Endothelial cell of umbilical vein (primary cell): ENCODE measurements around the gene CYP17A1. TPM values are rescaled to one million over a fixed set of nuclear protein-coding genes. Genes with fewer than 3 reads are reported as not detected.
"Not testable (repeated sequence)": the region's sequence is repeated elsewhere in the genome, so short reads cannot be mapped to it uniquely, and the experiment has no call there.

Source experiments
- BruUV-seq: library from RNA; stranded (reverse); fragments of 400-500 nt; replicated peaks from 2 replicates; lab custom pipeline; 2021; lab: Mats Ljungman, UMichigan
- CTCF ChIA-PET: fragments of 300-600, 350-600 bp; sonication (Branson Sonifier 250); formaldehyde crosslinking; loops from one replicate; lab custom pipeline; 2021; ENCODE audit warnings: antibody characterized with exemption, inconsistent platforms; lab: Charles Lee
- POLR2A ChIA-PET: fragments of 300-600, 350-600 bp; sonication (Branson Sonifier 250); formaldehyde crosslinking; loops from one replicate; lab custom pipeline; 2021; ENCODE audit warnings: antibody characterized with exemption, inconsistent platforms; lab: Charles Lee
- DNase-seq: peaks from one replicate; pipeline ENCODE4 v3.0.0-alpha.2; 2011; ENCODE audit warnings: low read depth, low spot score
- FAIRE-seq: peaks from 2 replicates; lab custom pipeline; 2011; peaks lifted over from hg19 to GRCh38; lab: Jason Lieb, UNC
- H2AFZ ChIP-seq: 2 replicates; pipeline ENCODE4 v1.6.0; 2012; ENCODE audit warnings: low read depth, low read length, control low read depth, inconsistent platforms
- H3K27ac ChIP-seq: 2 replicates; pipeline ENCODE4 v1.5.1; 2011; ENCODE audit warnings: low read depth, mild to moderate bottlenecking, control low read depth, low read length, moderate library complexity; ENCODE audit not compliant: insufficient read depth
- H3K27me3 ChIP-seq, 2 experiments: 2 replicates each; pipeline versions ENCODE4 v1.6.0 to v1.6.1; 2011; ENCODE audit warnings: low read length in 2 of 2, mixed read lengths in 1 of 2; ENCODE audit not compliant: control insufficient read depth in 2 of 2, insufficient read depth in 2 of 2
- H3K36me3 ChIP-seq, 2 experiments: 2 replicates in 1 of 2; 3 replicates in 1 of 2; pipeline ENCODE4 v1.5.1; 2011; ENCODE audit warnings: low read length in 2 of 2, mild to moderate bottlenecking in 1 of 2, moderate library complexity in 1 of 2; ENCODE audit not compliant: control insufficient read depth in 2 of 2, insufficient read depth in 2 of 2; ENCODE audit errors: extremely low read depth in 1 of 2
- H3K4me1 ChIP-seq: 3 replicates; pipeline ENCODE4 v1.5.1; 2011; ENCODE audit warnings: mild to moderate bottlenecking, low read length; ENCODE audit not compliant: control insufficient read depth, insufficient read depth; ENCODE audit errors: extremely low read depth
- H3K4me2 ChIP-seq: 2 replicates; pipeline ENCODE4 v1.6.1; 2011; ENCODE audit warnings: low read length, control low read depth, mixed read lengths; ENCODE audit not compliant: insufficient read depth
- H3K4me3 ChIP-seq, 3 experiments: fragments of 200-600 bp in 1 of 3; sonication (generic), shearing (Covaris generic) in 1 of 3; replicated peaks in 1 of 3; 2 replicates each; pipeline ENCODE4 v1.5.1; 2011 to 2016; ENCODE audit warnings: control low read depth in 3 of 3, low read length in 3 of 3, mild to moderate bottlenecking in 2 of 3, inconsistent platforms in 1 of 3, low read depth in 1 of 3, moderate library complexity in 1 of 3; ENCODE audit not compliant: insufficient read depth in 1 of 3
- H3K79me2 ChIP-seq: 2 replicates; pipeline ENCODE4 v1.6.0; 2012; ENCODE audit warnings: low read length, inconsistent platforms; ENCODE audit not compliant: control insufficient read depth, insufficient read depth
- H3K9ac ChIP-seq: replicated peaks from 2 replicates; pipeline ENCODE3; 2011; ENCODE audit warnings: low read length, control low read depth; ENCODE audit not compliant: insufficient read depth; ENCODE audit errors: extremely low read depth
- H3K9me1 ChIP-seq: replicated peaks from 3 replicates; pipeline ENCODE4 v1.6.0; 2011; ENCODE audit warnings: mild to moderate bottlenecking, low read length; ENCODE audit not compliant: control insufficient read depth, insufficient read depth; ENCODE audit errors: extremely low read depth
- H3K9me3 ChIP-seq: replicated peaks from 2 replicates; pipeline ENCODE4 v1.5.1; 2012; ENCODE audit warnings: low read length, inconsistent platforms; ENCODE audit not compliant: control insufficient read depth, insufficient read depth
- H4K20me1 ChIP-seq: replicated peaks from 2 replicates; pipeline ENCODE3; 2011; ENCODE audit warnings: mild to moderate bottlenecking, low read length; ENCODE audit not compliant: control insufficient read depth, insufficient read depth; ENCODE audit errors: extremely low read depth
- EZH2 ChIP-seq: IDR thresholded peaks from 2 replicates; pipeline ENCODE4 v1.6.1; 2012; ENCODE audit warnings: borderline replicate concordance, low read depth, mild to moderate bottlenecking, moderate library complexity, low read length, inconsistent platforms; ENCODE audit not compliant: severe bottlenecking
- FOS ChIP-seq: IDR thresholded peaks from 2 replicates; pipeline ENCODE4 v1.6.1; 2011; ENCODE audit warnings: mild to moderate bottlenecking, low read length, moderate library complexity, borderline replicate concordance; ENCODE audit not compliant: insufficient read depth
- GATA2 ChIP-seq: IDR thresholded peaks from 2 replicates; pipeline ENCODE4 v1.7.0; 2011; ENCODE audit warnings: low read depth, mild to moderate bottlenecking, moderate library complexity, mixed read lengths, low read length; ENCODE audit not compliant: insufficient read length, insufficient read depth
- JUN ChIP-seq: IDR thresholded peaks from 2 replicates; pipeline ENCODE4 v1.6.1; 2011; ENCODE audit warnings: borderline replicate concordance, low read depth; ENCODE audit not compliant: insufficient read length, insufficient read depth
- MAX ChIP-seq: IDR thresholded peaks from 2 replicates; pipeline ENCODE4 v1.6.1; 2011; ENCODE audit not compliant: insufficient read depth, insufficient read length
- POLR2A ChIP-seq: IDR thresholded peaks from 2 replicates; pipeline ENCODE4 v1.6.1; 2012; ENCODE audit warnings: low read depth, mild to moderate bottlenecking, control low read depth, low read length
- POLR2AphosphoS5 ChIP-seq: IDR thresholded peaks from 2 replicates; pipeline ENCODE4 v1.6.1; 2012; ENCODE audit warnings: low read depth, mild to moderate bottlenecking, control low read depth, low read length, moderate library complexity; ENCODE audit not compliant: insufficient read depth
- dilution Hi-C: fragments of 300-500 bp; cut with MboI; formaldehyde crosslinking; loops from one replicate; pipeline ENCODE4 v1.15.0; 2019; ENCODE audit warnings: low sequenced_read_pairs; ENCODE audit not compliant: extremely low pct_ligation_motif_present
- intact Hi-C: fragments of 100-400 bp; cut with micrococcal nuclease; formaldehyde crosslinking; loops from one replicate; pipeline ENCODE4 v1.10.0; 2022
- polyA plus RNA-seq, 4 experiments: library from polyadenylated mRNA; depleted of rRNA in 3 of 4; stranded (reverse) in 3 of 4; unstranded in 1 of 4; fragments of >200 nt; gene quantifications; 2 replicates each; pipeline versions ENCODE4 v1.2.1 to v1.2.3, GENCODE V29; 2011 to 2012; ENCODE audit warnings: missing spikeins in 1 of 4
- total RNA-seq: library from RNA; stranded (reverse); gene quantifications from 2 replicates; pipeline ENCODE4 v1.2.3, GENCODE V29; 2021
- TF ChIP-seq, protein P1 (sequence below), 2 donors: IDR thresholded peaks; 1 replicate in 1 of 2; 2 replicates in 1 of 2; pipeline ENCODE4 v1.5.1; 2011; ENCODE audit warnings: low read length in 2 of 2, mild to moderate bottlenecking in 2 of 2, moderate library complexity in 2 of 2, control low read depth in 1 of 2, inconsistent platforms in 1 of 2, low read depth in 1 of 2; ENCODE audit not compliant: insufficient read depth in 1 of 2; ENCODE audit errors: extremely low read depth in 1 of 2

Gene CYP17A1
- total and polyA plus RNA-seq, 2 donors (not counting 3 experiments of a cell fraction or from before 2014, with no cell fraction given) = not detected

GRCh38 chr10:102845352-102845902, 8.2 kb upstream of the CYP17A1 start:
- H3K9ac ChIP-seq = no peak overlapping the region
- no peaks in the 10 kb centered on the region for H4K20me1 ChIP-seq
- H3K4me2 ChIP-seq = no peak overlapping the region
- TF ChIP-seq FOS (no peak), POLR2A (no peak), GATA2 (no peak), MAX (no peak), JUN (no peak), EZH2 (no peak), POLR2AphosphoS5 (no peak)
- TF ChIP-seq, protein P1, sequence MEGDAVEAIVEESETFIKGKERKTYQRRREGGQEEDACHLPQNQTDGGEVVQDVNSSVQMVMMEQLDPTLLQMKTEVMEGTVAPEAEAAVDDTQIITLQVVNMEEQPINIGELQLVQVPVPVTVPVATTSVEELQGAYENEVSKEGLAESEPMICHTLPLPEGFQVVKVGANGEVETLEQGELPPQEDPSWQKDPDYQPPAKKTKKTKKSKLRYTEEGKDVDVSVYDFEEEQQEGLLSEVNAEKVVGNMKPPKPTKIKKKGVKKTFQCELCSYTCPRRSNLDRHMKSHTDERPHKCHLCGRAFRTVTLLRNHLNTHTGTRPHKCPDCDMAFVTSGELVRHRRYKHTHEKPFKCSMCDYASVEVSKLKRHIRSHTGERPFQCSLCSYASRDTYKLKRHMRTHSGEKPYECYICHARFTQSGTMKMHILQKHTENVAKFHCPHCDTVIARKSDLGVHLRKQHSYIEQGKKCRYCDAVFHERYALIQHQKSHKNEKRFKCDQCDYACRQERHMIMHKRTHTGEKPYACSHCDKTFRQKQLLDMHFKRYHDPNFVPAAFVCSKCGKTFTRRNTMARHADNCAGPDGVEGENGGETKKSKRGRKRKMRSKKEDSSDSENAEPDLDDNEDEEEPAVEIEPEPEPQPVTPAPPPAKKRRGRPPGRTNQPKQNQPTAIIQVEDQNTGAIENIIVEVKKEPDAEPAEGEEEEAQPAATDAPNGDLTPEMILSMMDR (IDR thresholded peaks at IDR 0.05; ENCODE audit: extremely low read depth in 1 of 2, insufficient read depth in 1 of 2, low read depth in 1 of 2, low read length in 2 of 2) = no peak
- no peaks in the 10 kb centered on the region for H3K36me3 ChIP-seq
- H3K4me3 ChIP-seq = no peak overlapping the region
- no peaks in the 10 kb centered on the region for H3K79me2 ChIP-seq
- dilution Hi-C loops (no loop called here), intact Hi-C loops (no loop called here)
- no TSS peak for BruUV-seq
- no peak overlapping the region for H3K27ac ChIP-seq
- no peaks in the 10 kb centered on the region for H3K4me1 ChIP-seq
- peaks cover 0 to 6% of the 10 kb centered on the region in 2 experiments for H3K27me3 ChIP-seq
- no peaks in the 10 kb centered on the region for H3K9me1 ChIP-seq
- CTCF ChIA-PET = interaction anchor here (1.1 to 3.0 kb wide), 3 partner anchors 9 to 94 kb away, joined by 3 to 14 read pairs (median 9); partner anchors contain the start of gene CYP17A1
- DNase-seq (no peak), FAIRE-seq (no peak)
- no peaks in the 10 kb centered on the region for H3K9me3 ChIP-seq
- no peak overlapping the region for H2AFZ ChIP-seq
- POLR2A ChIA-PET = interaction anchor here (0.6 kb wide), 1 partner anchor 142 kb away, joined by 5 read pairs; no protein-coding TSS in a partner anchor

- dilution Hi-C loops, H2AFZ ChIP-seq: not testable (repeated sequence)
These were observed 7.1 kb upstream of the CYP17A1 start for GRCh38 chr10:102844190-102844776.

More at GRCh38 chr10:102844190-102844776, 7.1 kb upstream of the CYP17A1 start:
- H4K20me1 ChIP-seq, H3K9me1 ChIP-seq, POLR2A ChIA-PET, CTCF ChIA-PET, DNase-seq, H3K4me2 ChIP-seq, FAIRE-seq, intact Hi-C loops, H3K79me2 ChIP-seq, H3K27me3 ChIP-seq, H3K9me3 ChIP-seq, BruUV-seq, H3K4me3 ChIP-seq, H3K4me1 ChIP-seq, H3K27ac ChIP-seq, H3K9ac ChIP-seq, H3K36me3 ChIP-seq: not testable (repeated sequence)
